ENCODE data around the gene ACTL8. TPM values are rescaled to one million over a fixed set of nuclear protein-coding genes. Genes with fewer than 3 reads are reported as not detected.
"Not testable (repeated sequence)": the region's sequence is repeated elsewhere in the genome, so short reads cannot be mapped to it uniquely, and the experiment has no call there.

Gene ACTL8
- total RNA-seq, 1 donor = under 0.01 TPM

GRCh38 chr1:17734609-17735008 lies 20.5 kb upstream of the ACTL8 start:
- no peak for DNase-seq (ENCODE audit: low read depth in 2 of 3, low spot score in 2 of 3)

- DNase-seq (ENCODE audit: low read depth in 2 of 3, low spot score in 2 of 3) = no peak
Observed at GRCh38 chr1:17735348-17735747, 19.8 kb upstream of the ACTL8 start.

GRCh38 chr1:17735793-17736192 lies 19.3 kb upstream of the ACTL8 start:
- DNase-seq (ENCODE audit: low read depth in 2 of 3, low spot score in 2 of 3) = no peak

- DNase-seq (ENCODE audit: low read depth in 2 of 3, low spot score in 2 of 3) = no peak
Observed at GRCh38 chr1:17736625-17737024, 18.5 kb upstream of the ACTL8 start.

- no peak for DNase-seq (ENCODE audit: low read depth in 2 of 3, low spot score in 2 of 3)
Observed at GRCh38 chr1:17739050-17739449, 16.1 kb upstream of the ACTL8 start.

GRCh38 chr1:17741052-17741451 lies 14.1 kb upstream of the ACTL8 start:
- DNase-seq (ENCODE audit: low read depth in 2 of 3, low spot score in 2 of 3) = no peak

GRCh38 chr1:17742583-17742982 lies 12.6 kb upstream of the ACTL8 start:
- no peak for DNase-seq (ENCODE audit: low read depth in 2 of 3, low spot score in 2 of 3)

- no peak for DNase-seq (ENCODE audit: low read depth in 2 of 3, low spot score in 2 of 3)
Observed at GRCh38 chr1:17743008-17743647, 12.0 kb upstream of the ACTL8 start.

GRCh38 chr1:17743925-17744324 lies 11.2 kb upstream of the ACTL8 start:
- DNase-seq (ENCODE audit: low read depth in 2 of 3, low spot score in 2 of 3) = no peak

- DNase-seq (ENCODE audit: low read depth in 2 of 3, low spot score in 2 of 3) = no peak
Observed at GRCh38 chr1:17744666-17745478, 10.3 kb upstream of the ACTL8 start.

- DNase-seq (ENCODE audit: low read depth in 2 of 3, low spot score in 2 of 3) = no peak
Observed at GRCh38 chr1:17745479-17745955, 9.6 kb upstream of the ACTL8 start.

- DNase-seq (ENCODE audit: low read depth in 2 of 3, low spot score in 2 of 3) = not testable (repeated sequence)
Observed at GRCh38 chr1:17746281-17746680, 8.9 kb upstream of the ACTL8 start.

- no peak for DNase-seq (ENCODE audit: low read depth in 2 of 3, low spot score in 2 of 3)
Observed at GRCh38 chr1:17746920-17747319, 8.2 kb upstream of the ACTL8 start.

GRCh38 chr1:17750333-17750732 lies 4.8 kb upstream of the ACTL8 start:
- DNase-seq (ENCODE audit: low read depth in 2 of 3, low spot score in 2 of 3) = no peak

- DNase-seq (ENCODE audit: low read depth in 2 of 3, low spot score in 2 of 3) = no peak
Observed at GRCh38 chr1:17752356-17752755, 2.8 kb upstream of the ACTL8 start.

GRCh38 chr1:17757426-17757825 lies 2.3 kb downstream of the ACTL8 start:
- no peak for DNase-seq (ENCODE audit: low read depth in 2 of 3, low spot score in 2 of 3)

- no peak for DNase-seq (ENCODE audit: low read depth in 2 of 3, low spot score in 2 of 3)
Observed at GRCh38 chr1:17759114-17759513, 4.0 kb downstream of the ACTL8 start.

- no peak for DNase-seq (ENCODE audit: low read depth in 2 of 3, low spot score in 2 of 3)
Observed at GRCh38 chr1:17762313-17762712, 7.2 kb downstream of the ACTL8 start.

- no peak for DNase-seq (ENCODE audit: low read depth in 2 of 3, low spot score in 2 of 3)
Observed at GRCh38 chr1:17763417-17763816, 8.3 kb downstream of the ACTL8 start.

- DNase-seq (ENCODE audit: low read depth in 2 of 3, low spot score in 2 of 3) = no peak
Observed at GRCh38 chr1:17763995-17764394, 8.9 kb downstream of the ACTL8 start.

- no peak for DNase-seq (ENCODE audit: low read depth in 2 of 3, low spot score in 2 of 3)
Observed at GRCh38 chr1:17764591-17764990, 9.5 kb downstream of the ACTL8 start.
